ENCODE data around the gene LRCH3. TPM values are rescaled to one million over a fixed set of nuclear protein-coding genes. Genes with fewer than 3 reads are reported as not detected.

The LRCH3 gene
- total and polyA plus RNA-seq, 4 donors = 44.5 to 84.6 (median 58.0) TPM

- H3K27me3 ChIP-seq (ENCODE audit: control insufficient read depth, insufficient read depth, low read length) = no peaks in the 10 kb centered on the region
- H3K36me3 ChIP-seq (ENCODE audit: control insufficient read depth, insufficient read depth, low read length) = no peaks in the 10 kb centered on the region
- H3K27ac ChIP-seq (ENCODE audit: low read depth, low read length) = no peak overlapping the region
- no peaks in the 10 kb centered on the region for H3K4me1 ChIP-seq (ENCODE audit: control insufficient read depth, insufficient read depth, low read length)
- H3K4me3 ChIP-seq (ENCODE audit: low read depth, low read length) = no peak overlapping the region
- WGBS (ENCODE audit: insufficient coverage) = 93% methylated on average over 3 of the region's 8 CpGs
- no peak for DNase-seq (ENCODE audit: low read depth in 4 of 6, low spot score in 6 of 6)
- H3K9me3 ChIP-seq (ENCODE audit: control insufficient read depth, insufficient read depth, low read length) = no peaks in the 10 kb centered on the region
Measured at GRCh38 chr3:197801891-197802778, 11.1 kb downstream of the LRCH3 start.

- no peak for DNase-seq (ENCODE audit: low read depth in 4 of 6, low spot score in 6 of 6)
- Histone ChIP-seq H3K9me3 (ENCODE audit: control insufficient read depth, insufficient read depth, low read length) (no peaks in the 10 kb centered on the region), H3K36me3 (ENCODE audit: control insufficient read depth, insufficient read depth, low read length) (no peaks in the 10 kb centered on the region), H3K27me3 (ENCODE audit: control insufficient read depth, insufficient read depth, low read length) (no peaks in the 10 kb centered on the region), H3K27ac (ENCODE audit: low read depth, low read length) (no peak overlapping the region), H3K4me3 (ENCODE audit: low read depth, low read length) (no peak overlapping the region), H3K4me1 (ENCODE audit: control insufficient read depth, insufficient read depth, low read length) (no peaks in the 10 kb centered on the region)
- 92% methylated on average over 1 of the region's 3 CpGs for WGBS (ENCODE audit: insufficient coverage)
Measured at GRCh38 chr3:197802779-197803459, 11.9 kb downstream of the LRCH3 start.

GRCh38 chr3:197804511-197804910 is 13.5 kb downstream of the LRCH3 start:
- Histone ChIP-seq H3K4me1 (ENCODE audit: control insufficient read depth, insufficient read depth, low read length) (peaks cover 5% of the 10 kb centered on the region), H3K27me3 (ENCODE audit: control insufficient read depth, insufficient read depth, low read length) (no peaks in the 10 kb centered on the region), H3K9me3 (ENCODE audit: control insufficient read depth, insufficient read depth, low read length) (no peaks in the 10 kb centered on the region), H3K27ac (ENCODE audit: low read depth, low read length) (no peak overlapping the region), H3K4me3 (ENCODE audit: low read depth, low read length) (no peak overlapping the region), H3K36me3 (ENCODE audit: control insufficient read depth, insufficient read depth, low read length) (no peaks in the 10 kb centered on the region)
- WGBS (ENCODE audit: insufficient coverage) = no CpG with 5 or more reads among the region's 4 CpGs
- DNase-seq (ENCODE audit: low read depth in 4 of 6, low spot score in 6 of 6) = no peak

- WGBS (ENCODE audit: insufficient coverage) = 67% methylated on average over 2 of the region's 4 CpGs
- H3K27me3 ChIP-seq (ENCODE audit: control insufficient read depth, insufficient read depth, low read length) = no peaks in the 10 kb centered on the region
- H3K4me3 ChIP-seq (ENCODE audit: low read depth, low read length) = no peak overlapping the region
- H3K9me3 ChIP-seq (ENCODE audit: control insufficient read depth, insufficient read depth, low read length) = no peaks in the 10 kb centered on the region
- peaks cover 7% of the 10 kb centered on the region for H3K4me1 ChIP-seq (ENCODE audit: control insufficient read depth, insufficient read depth, low read length)
- H3K27ac ChIP-seq (ENCODE audit: low read depth, low read length) = peak overlapping the region; percentile 40
- no peaks in the 10 kb centered on the region for H3K36me3 ChIP-seq (ENCODE audit: control insufficient read depth, insufficient read depth, low read length)
- DNase-seq (ENCODE audit: low read depth in 4 of 6, low spot score in 6 of 6) = no peak
Measured at GRCh38 chr3:197807969-197808587, 17.0 kb downstream of the LRCH3 start.

GRCh38 chr3:197809356-197810020 is 18.4 kb downstream of the LRCH3 start:
- Histone ChIP-seq H3K9me3 (ENCODE audit: control insufficient read depth, insufficient read depth, low read length) (no peaks in the 10 kb centered on the region), H3K4me1 (ENCODE audit: control insufficient read depth, insufficient read depth, low read length) (peaks cover 7% of the 10 kb centered on the region), H3K36me3 (ENCODE audit: control insufficient read depth, insufficient read depth, low read length) (no peaks in the 10 kb centered on the region), H3K4me3 (ENCODE audit: low read depth, low read length) (no peak overlapping the region), H3K27me3 (ENCODE audit: control insufficient read depth, insufficient read depth, low read length) (no peaks in the 10 kb centered on the region), H3K27ac (ENCODE audit: low read depth, low read length) (peak overlapping the region; percentile 57)
- peak in 1 of 6 donors; percentile 18 for DNase-seq (ENCODE audit: low read depth in 4 of 6, low spot score in 6 of 6)
- 83% methylated on average over 1 of the region's 2 CpGs for WGBS (ENCODE audit: insufficient coverage)

GRCh38 chr3:197810901-197811300 is 19.8 kb downstream of the LRCH3 start:
- H3K4me1 ChIP-seq (ENCODE audit: control insufficient read depth, insufficient read depth, low read length) = peaks cover 7% of the 10 kb centered on the region
- WGBS (ENCODE audit: insufficient coverage) = no CpG with 5 or more reads among the region's 6 CpGs
- no peak overlapping the region for H3K4me3 ChIP-seq (ENCODE audit: low read depth, low read length)
- H3K36me3 ChIP-seq (ENCODE audit: control insufficient read depth, insufficient read depth, low read length) = no peaks in the 10 kb centered on the region
- H3K27me3 ChIP-seq (ENCODE audit: control insufficient read depth, insufficient read depth, low read length) = no peaks in the 10 kb centered on the region
- no peaks in the 10 kb centered on the region for H3K9me3 ChIP-seq (ENCODE audit: control insufficient read depth, insufficient read depth, low read length)
- no peak for DNase-seq (ENCODE audit: low read depth in 4 of 6, low spot score in 6 of 6)
- H3K27ac ChIP-seq (ENCODE audit: low read depth, low read length) = peak overlapping the region; percentile 57

- peak in 1 of 6 donors; percentile 64 for DNase-seq (ENCODE audit: low read depth in 4 of 6, low spot score in 6 of 6)
Measured at GRCh38 chr3:197811343-197811742, 20.3 kb downstream of the LRCH3 start.

GRCh38 chr3:197814372-197814771 is 23.3 kb downstream of the LRCH3 start:
- DNase-seq (ENCODE audit: low read depth in 4 of 6, low spot score in 6 of 6) = no peak
- H3K4me1 ChIP-seq (ENCODE audit: control insufficient read depth, insufficient read depth, low read length) = peaks cover 3% of the 10 kb centered on the region
- H3K36me3 ChIP-seq (ENCODE audit: control insufficient read depth, insufficient read depth, low read length) = peaks cover 2% of the 10 kb centered on the region
- no peak overlapping the region for H3K27ac ChIP-seq (ENCODE audit: low read depth, low read length)
- no peaks in the 10 kb centered on the region for H3K27me3 ChIP-seq (ENCODE audit: control insufficient read depth, insufficient read depth, low read length)
- no CpG with 5 or more reads among the region's 4 CpGs for WGBS (ENCODE audit: insufficient coverage)
- H3K4me3 ChIP-seq (ENCODE audit: low read depth, low read length) = no peak overlapping the region
- H3K9me3 ChIP-seq (ENCODE audit: control insufficient read depth, insufficient read depth, low read length) = no peaks in the 10 kb centered on the region

More at GRCh38 chr3:197811343-197811742, 20.3 kb downstream of the LRCH3 start:
- WGBS (ENCODE audit: insufficient coverage) = no CpG with 5 or more reads among the region's 3 CpGs
- Histone ChIP-seq H3K9me3 (ENCODE audit: control insufficient read depth, insufficient read depth, low read length) (no peaks in the 10 kb centered on the region), H3K36me3 (ENCODE audit: control insufficient read depth, insufficient read depth, low read length) (no peaks in the 10 kb centered on the region), H3K4me3 (ENCODE audit: low read depth, low read length) (no peak overlapping the region), H3K4me1 (ENCODE audit: control insufficient read depth, insufficient read depth, low read length) (peaks cover 7% of the 10 kb centered on the region), H3K27me3 (ENCODE audit: control insufficient read depth, insufficient read depth, low read length) (no peaks in the 10 kb centered on the region), H3K27ac (ENCODE audit: low read depth, low read length) (peak overlapping the region; percentile 57)

GRCh38 chr3:197820550-197821335 is 29.7 kb downstream of the LRCH3 start:
- Histone ChIP-seq H3K27me3 (ENCODE audit: control insufficient read depth, insufficient read depth, low read length) (no peaks in the 10 kb centered on the region), H3K4me1 (ENCODE audit: control insufficient read depth, insufficient read depth, low read length) (no peaks in the 10 kb centered on the region), H3K9me3 (ENCODE audit: control insufficient read depth, insufficient read depth, low read length) (no peaks in the 10 kb centered on the region), H3K4me3 (ENCODE audit: low read depth, low read length) (no peak overlapping the region), H3K36me3 (ENCODE audit: control insufficient read depth, insufficient read depth, low read length) (peaks cover 21% of the 10 kb centered on the region), H3K27ac (ENCODE audit: low read depth, low read length) (no peak overlapping the region)
- 71% methylated on average over 6 of the region's 8 CpGs for WGBS (ENCODE audit: insufficient coverage)
- DNase-seq (ENCODE audit: low read depth in 4 of 6, low spot score in 6 of 6) = no peak

All from spinal cord (tissue), 10 donors.